WTC11 (cell line): ENCODE measurements around the gene ADIPOR2. TPM values are rescaled to one million over a fixed set of nuclear protein-coding genes. Genes with fewer than 3 reads are reported as not detected.
A peak's percentile ranks its signal among the peaks of the same experiment; 100 is the strongest.

Experiments used
- ATF1 ChIP-seq: sonication (generic); formaldehyde crosslinking; IDR thresholded peaks from 2 replicates; pipeline ENCODE4 v1.8.1; 2023; ENCODE audit warnings: mild to moderate bottlenecking, moderate library complexity, missing genetic modification reagents
- CREB1 ChIP-seq: sonication (generic); formaldehyde crosslinking; IDR thresholded peaks from 2 replicates; pipeline ENCODE4 v1.8.0; 2023; ENCODE audit warnings: mild to moderate bottlenecking, missing genetic modification reagents
- CREM ChIP-seq: sonication (generic); formaldehyde crosslinking; IDR thresholded peaks from 2 replicates; pipeline ENCODE4 v1.8.1; 2022; ENCODE audit warnings: mild to moderate bottlenecking, missing genetic modification reagents, moderate library complexity
- ETV6 ChIP-seq: sonication (generic); formaldehyde crosslinking; IDR thresholded peaks from 2 replicates; pipeline ENCODE4 v1.8.1; 2022; ENCODE audit warnings: mild to moderate bottlenecking, missing genetic modification reagents
- IRF2 ChIP-seq: sonication (generic); formaldehyde crosslinking; IDR thresholded peaks from 2 replicates; pipeline ENCODE4 v1.8.0; 2022; ENCODE audit warnings: low read depth, missing genetic modification reagents, borderline replicate concordance
- KAT7 ChIP-seq: sonication (generic); formaldehyde crosslinking; IDR thresholded peaks from 2 replicates; pipeline ENCODE4 v1.8.1; 2023; ENCODE audit warnings: missing genetic modification reagents, mild to moderate bottlenecking, borderline replicate concordance
- MXD4 ChIP-seq: fragments of 250-450 bp; sonication (Bioruptor Pico); IDR thresholded peaks from 2 replicates; pipeline ENCODE4 v1.8.0; 2021; ENCODE audit warnings: mild to moderate bottlenecking, moderate library complexity, borderline replicate concordance
- NFATC4 ChIP-seq: fragments of 250-450 bp; sonication (Bioruptor Pico); IDR thresholded peaks from 2 replicates; pipeline ENCODE4 v1.9.0; 2021; ENCODE audit warnings: mild to moderate bottlenecking
- NFYB ChIP-seq: sonication (generic); formaldehyde crosslinking; conservative IDR thresholded peaks from 2 replicates; pipeline ENCODE4 v1.8.0; 2022; ENCODE audit warnings: low read depth, missing genetic modification reagents
- SMAD4 ChIP-seq: sonication (generic); formaldehyde crosslinking; IDR thresholded peaks from 2 replicates; pipeline ENCODE4 v1.8.0; 2022; ENCODE audit warnings: mild to moderate bottlenecking, missing genetic modification reagents
- TEAD1 ChIP-seq: sonication (generic); formaldehyde crosslinking; IDR thresholded peaks from 2 replicates; pipeline ENCODE4 v1.8.0; 2022; ENCODE audit warnings: mild to moderate bottlenecking, missing genetic modification reagents
- ZNF232 ChIP-seq: sonication (generic); formaldehyde crosslinking; IDR thresholded peaks from 2 replicates; pipeline ENCODE4 v1.8.0; 2022; ENCODE audit warnings: mild to moderate bottlenecking, missing genetic modification reagents
- ZNF263 ChIP-seq: sonication (generic); formaldehyde crosslinking; IDR thresholded peaks from 2 replicates; pipeline ENCODE4 v1.8.1; 2022; ENCODE audit warnings: low read depth, mild to moderate bottlenecking, moderate library complexity, missing genetic modification reagents
- ZNF416 ChIP-seq: fragments of 250-450 bp; sonication (Bioruptor Pico); IDR thresholded peaks from 2 replicates; pipeline ENCODE4 v1.9.0; 2021; ENCODE audit warnings: mild to moderate bottlenecking, inconsistent platforms
- ZNF532 ChIP-seq: fragments of 250-450 bp; sonication (Bioruptor Pico); IDR thresholded peaks from 2 replicates; pipeline ENCODE4 v1.9.0; 2021; ENCODE audit warnings: mild to moderate bottlenecking, borderline replicate concordance
- ZNF671 ChIP-seq: fragments of 250-450 bp; sonication (Bioruptor Pico); IDR thresholded peaks from 2 replicates; pipeline ENCODE4 v1.8.0; 2021; ENCODE audit warnings: mild to moderate bottlenecking
- total RNA-seq: library from RNA; stranded (reverse); gene quantifications from 3 replicates; pipeline ENCODE4 v1.2.3, GENCODE V29; 2021
- TF ChIP-seq, protein P1 (sequence below): sonication (generic); formaldehyde crosslinking; conservative IDR thresholded peaks from 2 replicates; pipeline ENCODE4 v1.8.1; 2023; ENCODE audit warnings: mild to moderate bottlenecking, low read depth, missing genetic modification reagents, moderate library complexity
- TF ChIP-seq, protein P2 (sequence below): sonication (generic); formaldehyde crosslinking; IDR thresholded peaks from 2 replicates; pipeline ENCODE4 v1.8.1; 2022; ENCODE audit warnings: low read depth, mild to moderate bottlenecking, moderate library complexity, missing genetic modification reagents, borderline replicate concordance
- TF ChIP-seq, protein P3 (sequence below): sonication (generic); formaldehyde crosslinking; IDR thresholded peaks from 2 replicates; pipeline ENCODE4 v1.8.1; 2023; ENCODE audit warnings: mild to moderate bottlenecking, missing genetic modification reagents
- TF ChIP-seq, protein P4 (sequence below): sonication (generic); formaldehyde crosslinking; IDR thresholded peaks from 2 replicates; pipeline ENCODE4 v1.8.1; 2022; ENCODE audit warnings: missing genetic modification reagents, borderline replicate concordance
- TF ChIP-seq, protein P5 (sequence below): sonication (generic); formaldehyde crosslinking; IDR thresholded peaks from 2 replicates; pipeline ENCODE4 v1.8.1; 2023; ENCODE audit warnings: mild to moderate bottlenecking, missing genetic modification reagents, borderline replicate concordance
- TF ChIP-seq, protein P6 (sequence below): sonication (generic); formaldehyde crosslinking; IDR thresholded peaks from 2 replicates; pipeline ENCODE4 v1.8.1; 2022; ENCODE audit warnings: mild to moderate bottlenecking, moderate library complexity, missing genetic modification reagents

The ADIPOR2 gene
- total RNA-seq, 1 experiment from 2014 or later: 38.4 TPM

- TF ChIP-seq ZNF532 (CRISPR knock-in tag): no peak
- TF ChIP-seq ZNF263 (CRISPR knock-in tag): no peak
- TF ChIP-seq, protein P1, sequence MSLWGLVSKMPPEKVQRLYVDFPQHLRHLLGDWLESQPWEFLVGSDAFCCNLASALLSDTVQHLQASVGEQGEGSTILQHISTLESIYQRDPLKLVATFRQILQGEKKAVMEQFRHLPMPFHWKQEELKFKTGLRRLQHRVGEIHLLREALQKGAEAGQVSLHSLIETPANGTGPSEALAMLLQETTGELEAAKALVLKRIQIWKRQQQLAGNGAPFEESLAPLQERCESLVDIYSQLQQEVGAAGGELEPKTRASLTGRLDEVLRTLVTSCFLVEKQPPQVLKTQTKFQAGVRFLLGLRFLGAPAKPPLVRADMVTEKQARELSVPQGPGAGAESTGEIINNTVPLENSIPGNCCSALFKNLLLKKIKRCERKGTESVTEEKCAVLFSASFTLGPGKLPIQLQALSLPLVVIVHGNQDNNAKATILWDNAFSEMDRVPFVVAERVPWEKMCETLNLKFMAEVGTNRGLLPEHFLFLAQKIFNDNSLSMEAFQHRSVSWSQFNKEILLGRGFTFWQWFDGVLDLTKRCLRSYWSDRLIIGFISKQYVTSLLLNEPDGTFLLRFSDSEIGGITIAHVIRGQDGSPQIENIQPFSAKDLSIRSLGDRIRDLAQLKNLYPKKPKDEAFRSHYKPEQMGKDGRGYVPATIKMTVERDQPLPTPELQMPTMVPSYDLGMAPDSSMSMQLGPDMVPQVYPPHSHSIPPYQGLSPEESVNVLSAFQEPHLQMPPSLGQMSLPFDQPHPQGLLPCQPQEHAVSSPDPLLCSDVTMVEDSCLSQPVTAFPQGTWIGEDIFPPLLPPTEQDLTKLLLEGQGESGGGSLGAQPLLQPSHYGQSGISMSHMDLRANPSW: no peak
- no peak for TF ChIP-seq KAT7 (CRISPR knock-in tag)
- TF ChIP-seq TEAD1: peak; percentile 57; the same call in 1 of the 2 replicates
- no peak for TF ChIP-seq ZNF416 (CRISPR knock-in tag)
- no peak for TF ChIP-seq NFATC4
- TF ChIP-seq ATF1 (CRISPR knock-in tag): no peak
- TF ChIP-seq, protein P2, sequence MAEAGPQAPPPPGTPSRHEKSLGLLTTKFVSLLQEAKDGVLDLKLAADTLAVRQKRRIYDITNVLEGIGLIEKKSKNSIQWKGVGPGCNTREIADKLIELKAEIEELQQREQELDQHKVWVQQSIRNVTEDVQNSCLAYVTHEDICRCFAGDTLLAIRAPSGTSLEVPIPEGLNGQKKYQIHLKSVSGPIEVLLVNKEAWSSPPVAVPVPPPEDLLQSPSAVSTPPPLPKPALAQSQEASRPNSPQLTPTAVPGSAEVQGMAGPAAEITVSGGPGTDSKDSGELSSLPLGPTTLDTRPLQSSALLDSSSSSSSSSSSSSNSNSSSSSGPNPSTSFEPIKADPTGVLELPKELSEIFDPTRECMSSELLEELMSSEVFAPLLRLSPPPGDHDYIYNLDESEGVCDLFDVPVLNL (CRISPR knock-in tag): no peak
- TF ChIP-seq CREB1: no peak
- TF ChIP-seq IRF2 (CRISPR knock-in tag): no peak
- TF ChIP-seq NFYB (CRISPR knock-in tag): peak; percentile 86
- TF ChIP-seq, protein P3, sequence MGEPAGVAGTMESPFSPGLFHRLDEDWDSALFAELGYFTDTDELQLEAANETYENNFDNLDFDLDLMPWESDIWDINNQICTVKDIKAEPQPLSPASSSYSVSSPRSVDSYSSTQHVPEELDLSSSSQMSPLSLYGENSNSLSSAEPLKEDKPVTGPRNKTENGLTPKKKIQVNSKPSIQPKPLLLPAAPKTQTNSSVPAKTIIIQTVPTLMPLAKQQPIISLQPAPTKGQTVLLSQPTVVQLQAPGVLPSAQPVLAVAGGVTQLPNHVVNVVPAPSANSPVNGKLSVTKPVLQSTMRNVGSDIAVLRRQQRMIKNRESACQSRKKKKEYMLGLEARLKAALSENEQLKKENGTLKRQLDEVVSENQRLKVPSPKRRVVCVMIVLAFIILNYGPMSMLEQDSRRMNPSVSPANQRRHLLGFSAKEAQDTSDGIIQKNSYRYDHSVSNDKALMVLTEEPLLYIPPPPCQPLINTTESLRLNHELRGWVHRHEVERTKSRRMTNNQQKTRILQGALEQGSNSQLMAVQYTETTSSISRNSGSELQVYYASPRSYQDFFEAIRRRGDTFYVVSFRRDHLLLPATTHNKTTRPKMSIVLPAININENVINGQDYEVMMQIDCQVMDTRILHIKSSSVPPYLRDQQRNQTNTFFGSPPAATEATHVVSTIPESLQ: no peak
- TF ChIP-seq ETV6: peak; percentile 89
- TF ChIP-seq, protein P4, sequence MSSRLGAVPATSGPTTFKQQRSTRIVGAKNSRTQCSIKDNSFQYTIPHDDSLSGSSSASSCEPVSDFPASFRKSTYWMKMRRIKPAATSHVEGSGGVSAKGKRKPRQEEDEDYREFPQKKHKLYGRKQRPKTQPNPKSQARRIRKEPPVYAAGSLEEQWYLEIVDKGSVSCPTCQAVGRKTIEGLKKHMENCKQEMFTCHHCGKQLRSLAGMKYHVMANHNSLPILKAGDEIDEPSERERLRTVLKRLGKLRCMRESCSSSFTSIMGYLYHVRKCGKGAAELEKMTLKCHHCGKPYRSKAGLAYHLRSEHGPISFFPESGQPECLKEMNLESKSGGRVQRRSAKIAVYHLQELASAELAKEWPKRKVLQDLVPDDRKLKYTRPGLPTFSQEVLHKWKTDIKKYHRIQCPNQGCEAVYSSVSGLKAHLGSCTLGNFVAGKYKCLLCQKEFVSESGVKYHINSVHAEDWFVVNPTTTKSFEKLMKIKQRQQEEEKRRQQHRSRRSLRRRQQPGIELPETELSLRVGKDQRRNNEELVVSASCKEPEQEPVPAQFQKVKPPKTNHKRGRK: no peak
- no peak for TF ChIP-seq SMAD4 (CRISPR knock-in tag)
- TF ChIP-seq MXD4: no peak
- TF ChIP-seq CREM (CRISPR knock-in tag): peak; percentile 93
- TF ChIP-seq ZNF232: no peak; the same call in 1 of the 2 replicates
- TF ChIP-seq, protein P5, sequence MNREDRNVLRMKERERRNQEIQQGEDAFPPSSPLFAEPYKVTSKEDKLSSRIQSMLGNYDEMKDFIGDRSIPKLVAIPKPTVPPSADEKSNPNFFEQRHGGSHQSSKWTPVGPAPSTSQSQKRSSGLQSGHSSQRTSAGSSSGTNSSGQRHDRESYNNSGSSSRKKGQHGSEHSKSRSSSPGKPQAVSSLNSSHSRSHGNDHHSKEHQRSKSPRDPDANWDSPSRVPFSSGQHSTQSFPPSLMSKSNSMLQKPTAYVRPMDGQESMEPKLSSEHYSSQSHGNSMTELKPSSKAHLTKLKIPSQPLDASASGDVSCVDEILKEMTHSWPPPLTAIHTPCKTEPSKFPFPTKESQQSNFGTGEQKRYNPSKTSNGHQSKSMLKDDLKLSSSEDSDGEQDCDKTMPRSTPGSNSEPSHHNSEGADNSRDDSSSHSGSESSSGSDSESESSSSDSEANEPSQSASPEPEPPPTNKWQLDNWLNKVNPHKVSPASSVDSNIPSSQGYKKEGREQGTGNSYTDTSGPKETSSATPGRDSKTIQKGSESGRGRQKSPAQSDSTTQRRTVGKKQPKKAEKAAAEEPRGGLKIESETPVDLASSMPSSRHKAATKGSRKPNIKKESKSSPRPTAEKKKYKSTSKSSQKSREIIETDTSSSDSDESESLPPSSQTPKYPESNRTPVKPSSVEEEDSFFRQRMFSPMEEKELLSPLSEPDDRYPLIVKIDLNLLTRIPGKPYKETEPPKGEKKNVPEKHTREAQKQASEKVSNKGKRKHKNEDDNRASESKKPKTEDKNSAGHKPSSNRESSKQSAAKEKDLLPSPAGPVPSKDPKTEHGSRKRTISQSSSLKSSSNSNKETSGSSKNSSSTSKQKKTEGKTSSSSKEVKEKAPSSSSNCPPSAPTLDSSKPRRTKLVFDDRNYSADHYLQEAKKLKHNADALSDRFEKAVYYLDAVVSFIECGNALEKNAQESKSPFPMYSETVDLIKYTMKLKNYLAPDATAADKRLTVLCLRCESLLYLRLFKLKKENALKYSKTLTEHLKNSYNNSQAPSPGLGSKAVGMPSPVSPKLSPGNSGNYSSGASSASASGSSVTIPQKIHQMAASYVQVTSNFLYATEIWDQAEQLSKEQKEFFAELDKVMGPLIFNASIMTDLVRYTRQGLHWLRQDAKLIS (CRISPR knock-in tag): no peak
- no peak for TF ChIP-seq ZNF671 (CRISPR knock-in tag)
- TF ChIP-seq, protein P6, sequence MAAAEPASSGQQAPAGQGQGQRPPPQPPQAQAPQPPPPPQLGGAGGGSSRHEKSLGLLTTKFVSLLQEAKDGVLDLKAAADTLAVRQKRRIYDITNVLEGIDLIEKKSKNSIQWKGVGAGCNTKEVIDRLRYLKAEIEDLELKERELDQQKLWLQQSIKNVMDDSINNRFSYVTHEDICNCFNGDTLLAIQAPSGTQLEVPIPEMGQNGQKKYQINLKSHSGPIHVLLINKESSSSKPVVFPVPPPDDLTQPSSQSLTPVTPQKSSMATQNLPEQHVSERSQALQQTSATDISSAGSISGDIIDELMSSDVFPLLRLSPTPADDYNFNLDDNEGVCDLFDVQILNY: peak; percentile 48; the same call in 1 of the 2 replicates
Observed at GRCh38 chr12:1690578-1691122, at the start of gene ADIPOR2 (continued).
